ENCODE results near the gene ELAC2. TPM values are rescaled to one million over a fixed set of nuclear protein-coding genes. Genes with fewer than 3 reads are reported as not detected.

Gene ELAC2
- total and polyA plus RNA-seq, 12 donors: 32.3 to 76.8 (median 61.4) TPM

DNA sequence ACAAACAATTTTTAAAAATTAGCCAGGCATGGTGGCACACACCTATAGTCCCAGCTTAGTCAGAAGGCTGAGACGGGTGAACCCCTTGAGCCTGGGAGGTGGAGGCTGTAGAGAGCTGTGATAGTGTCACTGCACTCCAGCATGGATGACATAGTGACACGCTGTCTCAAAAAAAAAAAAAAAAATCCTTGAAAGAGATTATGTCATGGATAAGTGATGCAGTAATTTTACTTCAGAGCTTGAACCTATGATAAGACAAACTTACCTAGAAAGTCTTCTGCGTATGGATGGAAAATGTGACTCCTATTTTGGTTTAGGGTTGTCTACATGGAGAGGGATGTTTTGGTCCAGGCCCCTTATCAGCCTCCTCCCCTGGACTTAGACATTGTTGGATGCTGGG lies 51.8 kb downstream of the ELAC2 start:
- intact Hi-C loops (cut with DNase I): no loop called here
- H3K27ac ChIP-seq: no peak overlapping the region
- peaks cover 0 to 4% (median 0%) of the 10 kb centered on the region in 9 donors for H3K36me3 ChIP-seq
- TF ChIP-seq, protein P1, sequence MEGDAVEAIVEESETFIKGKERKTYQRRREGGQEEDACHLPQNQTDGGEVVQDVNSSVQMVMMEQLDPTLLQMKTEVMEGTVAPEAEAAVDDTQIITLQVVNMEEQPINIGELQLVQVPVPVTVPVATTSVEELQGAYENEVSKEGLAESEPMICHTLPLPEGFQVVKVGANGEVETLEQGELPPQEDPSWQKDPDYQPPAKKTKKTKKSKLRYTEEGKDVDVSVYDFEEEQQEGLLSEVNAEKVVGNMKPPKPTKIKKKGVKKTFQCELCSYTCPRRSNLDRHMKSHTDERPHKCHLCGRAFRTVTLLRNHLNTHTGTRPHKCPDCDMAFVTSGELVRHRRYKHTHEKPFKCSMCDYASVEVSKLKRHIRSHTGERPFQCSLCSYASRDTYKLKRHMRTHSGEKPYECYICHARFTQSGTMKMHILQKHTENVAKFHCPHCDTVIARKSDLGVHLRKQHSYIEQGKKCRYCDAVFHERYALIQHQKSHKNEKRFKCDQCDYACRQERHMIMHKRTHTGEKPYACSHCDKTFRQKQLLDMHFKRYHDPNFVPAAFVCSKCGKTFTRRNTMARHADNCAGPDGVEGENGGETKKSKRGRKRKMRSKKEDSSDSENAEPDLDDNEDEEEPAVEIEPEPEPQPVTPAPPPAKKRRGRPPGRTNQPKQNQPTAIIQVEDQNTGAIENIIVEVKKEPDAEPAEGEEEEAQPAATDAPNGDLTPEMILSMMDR (IDR thresholded peaks at IDR 0.05): no peak
- H3K9me3 ChIP-seq: no peaks in the 10 kb centered on the region
- DNase-seq: no peak
- H3K27me3 ChIP-seq: no peaks in the 10 kb centered on the region
- peaks cover 0 to 12% (median 0%) of the 10 kb centered on the region in 9 donors for H3K4me1 ChIP-seq
- no peak for ATAC-seq
- 77 to 97% methylated on average over 3 of the region's 3 CpGs for WGBS, 2 donors
- H3K4me3 ChIP-seq: no peak overlapping the region

DNA sequence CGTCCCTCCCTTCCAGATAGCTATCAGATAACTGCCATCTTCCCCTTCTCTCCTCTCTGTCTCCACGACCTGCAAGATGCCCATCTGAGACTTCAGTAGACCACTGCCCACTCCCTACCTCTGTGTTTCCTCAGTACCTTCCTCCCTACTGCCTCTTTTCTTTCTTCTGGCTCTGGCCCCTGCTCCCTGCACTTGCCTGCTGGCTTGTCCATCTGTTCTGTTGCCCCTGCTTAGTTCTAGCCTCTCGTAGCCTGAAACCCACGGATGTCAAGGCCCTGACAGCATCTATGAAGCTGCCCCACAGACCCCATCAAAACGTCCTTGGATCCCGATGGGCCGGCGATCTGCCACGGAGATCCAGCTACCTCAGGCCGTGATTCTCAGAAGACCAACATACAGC lies 53.0 kb downstream of the ELAC2 start:
- WGBS, 2 donors: 78 to 92% methylated on average over 10 of the region's 10 CpGs
- Histone ChIP-seq H3K36me3 (peaks cover 0 to 6% (median 0%) of the 10 kb centered on the region in 9 donors), H3K4me3 (no peak overlapping the region), H3K27ac (no peak overlapping the region), H3K9me3 (no peaks in the 10 kb centered on the region), H3K27me3 (no peaks in the 10 kb centered on the region), H3K4me1 (peaks cover 0 to 12% (median 0%) of the 10 kb centered on the region in 9 donors)
- intact Hi-C loops (cut with DNase I): no loop called here
- TF ChIP-seq, protein P1 (IDR thresholded peaks at IDR 0.05): no peak
- DNase-seq (no peak), ATAC-seq (no peak)

DNA sequence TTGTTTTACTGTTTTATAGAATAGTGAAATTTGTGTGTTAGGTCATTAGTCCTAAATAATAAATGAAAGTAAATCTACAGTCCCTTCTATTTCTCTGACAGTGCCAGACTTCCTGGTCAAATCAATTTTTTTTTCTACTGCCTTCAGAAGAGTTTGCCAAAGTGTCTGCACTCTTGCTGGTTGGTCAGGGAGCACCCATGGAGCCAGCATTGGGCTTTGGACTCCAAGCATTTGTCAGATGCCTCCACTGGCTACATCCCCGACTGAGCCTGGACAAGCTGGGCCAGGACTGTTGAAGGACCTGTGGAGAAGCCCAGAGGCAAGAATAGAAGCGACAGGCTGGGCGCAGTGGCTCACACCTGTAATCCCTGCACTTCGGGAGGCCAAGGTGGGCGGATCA lies 53.7 kb downstream of the ELAC2 start:
- Histone ChIP-seq H3K36me3 (peaks cover 0 to 12% (median 0%) of the 10 kb centered on the region in 9 donors), H3K9me3 (no peaks in the 10 kb centered on the region), H3K4me3 (no peak overlapping the region), H3K4me1 (peaks cover 0 to 12% (median 0%) of the 10 kb centered on the region in 9 donors), H3K27ac (no peak overlapping the region), H3K27me3 (no peaks in the 10 kb centered on the region)
- intact Hi-C loops (cut with DNase I): no loop called here
- TF ChIP-seq, protein P1 (IDR thresholded peaks at IDR 0.05): no peak
- no peak for ATAC-seq
- WGBS, 2 donors: 94% methylated on average over 5 of the region's 5 CpGs
- no peak for DNase-seq

DNA sequence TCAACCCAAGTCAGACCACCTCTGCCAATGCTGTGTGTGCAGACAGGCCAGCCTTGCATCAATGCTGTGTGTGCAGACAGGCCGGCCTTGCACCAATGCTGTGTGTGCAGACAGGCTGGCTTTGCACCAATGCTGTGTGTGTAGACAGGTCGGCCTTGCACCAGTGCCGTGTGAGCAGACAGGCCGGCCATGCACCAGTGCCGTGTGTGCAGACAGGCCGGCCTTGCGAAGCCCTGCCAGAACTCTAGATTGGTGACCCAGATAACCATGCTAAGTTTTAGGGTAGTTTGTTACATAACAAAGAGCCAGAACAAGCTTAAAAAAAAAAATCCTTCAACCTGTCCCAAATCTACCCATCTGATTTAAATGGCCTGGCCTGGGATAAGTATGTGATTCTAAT lies 54.3 kb downstream of the ELAC2 start:
- intact Hi-C loops (cut with DNase I): no loop called here
- 92 to 97% methylated on average over 7 of the region's 7 CpGs for whole genome bisulfite sequencing, 2 donors
- DNase-seq (no peak), ATAC-seq (no peak)
- peaks cover 0 to 19% (median 0%) of the 10 kb centered on the region in 9 donors for H3K36me3 ChIP-seq
- H3K4me1 ChIP-seq: peaks cover 0 to 12% (median 0%) of the 10 kb centered on the region in 9 donors
- no peaks in the 10 kb centered on the region for H3K9me3 ChIP-seq
- TF ChIP-seq, protein P1 (IDR thresholded peaks at IDR 0.05): no peak
- H3K27me3 ChIP-seq: no peaks in the 10 kb centered on the region
- no peak overlapping the region for H3K27ac ChIP-seq
- no peak overlapping the region for H3K4me3 ChIP-seq
